HG03378 (cell line): ENCODE data around the gene GATAD2A.
A peak's percentile ranks its signal among the peaks of the same experiment; 100 is the strongest.

Source experiments
- ATAC-seq: cut with Tn5 transposase; IDR thresholded peaks from one replicate; pipeline ENCODE4 v1.9.1; 2021; ENCODE audit warnings: mild to moderate bottlenecking, moderate library complexity; ENCODE audit not compliant: unreplicated experiment

Gene GATAD2A

GRCh38 chr19:19487077-19487949 lies 81.8 kb downstream of the GATAD2A start:
- no peak for ATAC-seq

- no peak for ATAC-seq
These were observed 82.7 kb downstream of the GATAD2A start for GRCh38 chr19:19487950-19488874.

- peak; percentile 67 for ATAC-seq
These were observed 83.6 kb downstream of the GATAD2A start for GRCh38 chr19:19488875-19489690.

GRCh38 chr19:19489804-19490204 lies 84.3 kb downstream of the GATAD2A start:
- ATAC-seq, result no peak

GRCh38 chr19:19490214-19490968 lies 84.9 kb downstream of the GATAD2A start:
- ATAC-seq, result no peak

- no peak for ATAC-seq
These were observed 86.0 kb downstream of the GATAD2A start for GRCh38 chr19:19491321-19492025.

GRCh38 chr19:19492026-19492610 lies 86.6 kb downstream of the GATAD2A start:
- ATAC-seq, result no peak

GRCh38 chr19:19493841-19494546 lies 88.5 kb downstream of the GATAD2A start:
- ATAC-seq, result no peak

GRCh38 chr19:19495614-19496603 lies 90.4 kb downstream of the GATAD2A start:
- no peak for ATAC-seq

- ATAC-seq, result no peak
These were observed 92.9 kb downstream of the GATAD2A start for GRCh38 chr19:19498255-19498991.

- no peak for ATAC-seq
These were observed 94.0 kb downstream of the GATAD2A start for GRCh38 chr19:19499272-19499995.

- no peak for ATAC-seq
These were observed 95.6 kb downstream of the GATAD2A start for GRCh38 chr19:19500975-19501644.

GRCh38 chr19:19501798-19502197 lies 96.3 kb downstream of the GATAD2A start:
- ATAC-seq, result no peak

GRCh38 chr19:19502281-19502680 lies 96.8 kb downstream of the GATAD2A start:
- no peak for ATAC-seq

GRCh38 chr19:19502808-19503602 lies 97.5 kb downstream of the GATAD2A start:
- no peak for ATAC-seq
